GOT3 (cell line): ENCODE measurements around the gene ACTL10.

Source experiments
- DNase-seq: peaks from one replicate; lab custom pipeline; 2025; ENCODE audit warnings: mixed read lengths; lab: John Stamatoyannopoulos, UW

Gene ACTL10

GRCh38 chr20:33649201-33649681, 17.5 kb upstream of the ACTL10 start:
- DNase-seq: no peak

DNA sequence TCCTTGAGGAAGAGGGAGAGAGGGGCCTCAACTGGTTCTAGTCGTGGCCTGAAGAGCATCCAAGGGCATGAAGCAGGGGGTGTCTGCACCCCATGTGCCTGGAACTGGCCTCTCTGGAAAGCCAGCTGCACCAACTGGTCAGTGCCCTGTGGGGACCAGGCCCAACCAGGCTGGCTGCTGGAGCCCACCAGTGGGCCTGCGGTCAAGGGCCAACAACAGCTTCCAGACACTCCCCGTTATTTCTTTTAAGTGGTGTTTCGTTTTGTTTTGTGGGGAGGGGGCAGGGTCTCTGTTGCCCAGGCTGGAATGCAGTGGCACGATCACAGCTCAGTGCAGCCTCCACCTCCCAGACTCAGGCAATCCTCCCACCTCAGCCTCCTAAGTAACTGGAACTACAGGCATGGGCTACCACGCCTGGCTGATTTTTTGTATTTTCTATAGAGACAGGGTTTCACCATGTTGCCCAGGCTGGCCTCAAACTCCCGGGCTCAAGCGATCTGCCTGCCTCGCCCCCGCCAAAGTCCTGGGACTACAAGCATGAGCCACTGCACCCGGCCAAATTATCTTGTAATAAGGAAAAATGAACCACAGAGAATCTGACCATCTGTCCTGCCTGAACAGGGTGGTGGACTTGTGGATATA, 16.5 kb upstream of the ACTL10 start:
- no peak for DNase-seq

GRCh38 chr20:33650753-33651561, 15.8 kb upstream of the ACTL10 start:
- no peak for DNase-seq

DNA sequence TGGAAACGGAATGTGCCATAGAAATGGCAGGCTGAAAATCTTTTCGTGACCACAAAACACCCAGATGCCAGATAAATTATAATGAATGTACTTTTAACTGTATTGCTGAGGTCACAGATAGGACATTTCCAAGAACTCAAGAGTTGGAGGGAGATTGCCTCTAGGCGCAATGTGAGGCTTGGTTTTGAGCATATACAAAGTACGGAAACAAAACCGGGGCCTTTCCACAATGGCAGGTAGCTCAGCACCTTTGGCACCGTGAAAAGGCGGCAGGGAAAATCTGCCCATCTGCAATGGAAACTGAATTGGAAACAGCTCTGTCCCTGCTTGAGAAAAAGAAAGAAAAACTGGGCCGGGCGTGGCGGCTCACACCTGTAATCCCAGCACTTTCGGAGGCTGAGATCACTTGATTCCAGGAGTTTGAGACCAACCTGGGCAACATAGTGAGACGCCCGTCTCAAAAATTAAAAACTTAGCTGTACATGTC, 15.1 kb upstream of the ACTL10 start:
- DNase-seq: no peak

- DNase-seq: no peak
These were observed 13.4 kb upstream of the ACTL10 start for GRCh38 chr20:33653218-33653899.

DNA sequence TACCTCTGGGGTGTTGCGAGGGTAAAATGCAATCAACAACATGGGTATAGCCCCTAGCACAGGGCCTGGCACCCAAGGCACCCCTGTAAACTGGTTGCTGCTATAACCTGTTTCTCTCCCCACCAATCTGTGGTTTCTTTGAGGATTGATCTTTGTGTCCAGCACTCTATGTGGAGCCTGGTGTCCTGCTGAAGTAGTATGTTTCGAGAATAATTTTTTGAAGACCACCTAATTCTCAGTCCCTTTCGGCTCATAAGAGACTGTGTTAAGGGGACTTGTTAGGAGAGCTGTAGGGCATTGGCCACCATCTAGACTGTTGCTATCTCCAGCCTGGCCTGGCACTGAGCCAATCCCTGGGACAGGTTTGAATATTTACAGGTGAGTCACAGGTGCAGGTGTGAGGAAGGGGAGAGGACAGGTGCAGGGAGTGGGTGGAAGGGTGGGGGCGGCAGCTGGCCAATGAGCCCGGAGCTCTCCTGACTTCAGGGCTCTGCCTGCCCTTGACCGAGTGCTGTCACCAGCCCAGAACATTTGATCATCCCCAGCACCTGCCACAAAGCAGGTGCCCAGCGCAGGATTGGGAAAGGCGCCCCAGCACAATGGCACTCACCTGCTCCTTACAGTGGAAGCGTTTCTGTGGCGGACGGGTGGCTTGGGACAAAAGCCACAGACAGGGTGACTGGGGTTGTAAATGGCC, 12.7 kb upstream of the ACTL10 start:
- no peak for DNase-seq

- DNase-seq: no peak
These were observed 12.0 kb upstream of the ACTL10 start for GRCh38 chr20:33654680-33655161.

DNA sequence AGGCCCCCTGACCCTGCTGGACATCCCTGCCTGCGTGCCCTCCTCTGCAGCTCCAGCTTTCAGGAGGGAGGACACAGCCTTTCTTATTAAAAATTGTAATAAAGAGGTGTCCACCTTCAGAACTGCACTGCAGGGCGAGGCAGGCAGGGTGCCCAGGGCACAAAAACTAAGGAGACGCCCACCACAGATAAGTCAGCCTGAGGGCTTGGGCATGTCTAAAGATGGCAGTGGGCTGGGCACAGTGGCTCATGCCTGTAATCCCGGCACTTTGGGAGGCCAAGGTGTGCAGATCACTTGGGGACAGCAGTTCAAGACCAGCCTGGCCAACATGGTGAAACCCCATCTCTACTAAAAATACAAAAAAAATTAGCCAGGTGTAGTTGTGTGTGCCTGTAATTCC, 11.6 kb upstream of the ACTL10 start:
- DNase-seq: no peak

DNA sequence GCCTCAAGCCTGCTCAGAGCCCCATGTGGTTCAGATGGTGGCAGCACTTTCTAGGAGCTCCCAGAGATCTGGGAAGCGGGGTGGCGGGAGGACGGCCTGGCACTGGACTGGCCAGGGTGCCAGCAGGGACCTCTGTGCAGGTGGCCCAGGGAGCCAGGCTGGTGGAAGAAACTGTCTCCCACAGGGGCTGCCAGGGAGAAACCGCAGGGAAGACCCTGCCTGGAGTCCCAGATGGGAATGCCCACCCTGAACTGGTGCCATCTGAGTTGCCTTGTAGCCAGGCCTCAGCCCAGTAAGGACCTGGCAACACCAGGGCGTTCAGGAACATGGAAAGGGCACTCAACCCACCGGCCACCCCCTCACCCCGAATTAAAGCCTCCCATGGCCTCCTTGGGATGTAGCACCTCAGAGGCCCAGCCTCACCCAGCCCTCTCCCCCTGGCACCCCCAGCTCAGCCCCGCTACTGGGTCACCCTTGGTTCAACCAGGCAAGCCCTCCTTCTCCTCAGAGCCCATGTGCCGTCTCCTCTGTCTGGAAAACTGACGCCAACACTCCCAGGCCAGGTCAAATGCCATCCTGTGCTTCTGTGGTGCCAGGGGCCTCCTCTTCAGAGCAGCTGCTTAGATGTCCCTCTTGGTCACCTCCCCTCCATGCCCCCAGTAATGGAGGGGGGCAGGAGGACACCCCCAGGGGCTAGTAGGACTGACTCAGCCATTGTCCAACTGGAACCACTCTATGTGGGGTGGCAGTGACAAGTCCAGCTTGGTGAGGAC, 10.5 kb upstream of the ACTL10 start:
- no peak for DNase-seq

DNA sequence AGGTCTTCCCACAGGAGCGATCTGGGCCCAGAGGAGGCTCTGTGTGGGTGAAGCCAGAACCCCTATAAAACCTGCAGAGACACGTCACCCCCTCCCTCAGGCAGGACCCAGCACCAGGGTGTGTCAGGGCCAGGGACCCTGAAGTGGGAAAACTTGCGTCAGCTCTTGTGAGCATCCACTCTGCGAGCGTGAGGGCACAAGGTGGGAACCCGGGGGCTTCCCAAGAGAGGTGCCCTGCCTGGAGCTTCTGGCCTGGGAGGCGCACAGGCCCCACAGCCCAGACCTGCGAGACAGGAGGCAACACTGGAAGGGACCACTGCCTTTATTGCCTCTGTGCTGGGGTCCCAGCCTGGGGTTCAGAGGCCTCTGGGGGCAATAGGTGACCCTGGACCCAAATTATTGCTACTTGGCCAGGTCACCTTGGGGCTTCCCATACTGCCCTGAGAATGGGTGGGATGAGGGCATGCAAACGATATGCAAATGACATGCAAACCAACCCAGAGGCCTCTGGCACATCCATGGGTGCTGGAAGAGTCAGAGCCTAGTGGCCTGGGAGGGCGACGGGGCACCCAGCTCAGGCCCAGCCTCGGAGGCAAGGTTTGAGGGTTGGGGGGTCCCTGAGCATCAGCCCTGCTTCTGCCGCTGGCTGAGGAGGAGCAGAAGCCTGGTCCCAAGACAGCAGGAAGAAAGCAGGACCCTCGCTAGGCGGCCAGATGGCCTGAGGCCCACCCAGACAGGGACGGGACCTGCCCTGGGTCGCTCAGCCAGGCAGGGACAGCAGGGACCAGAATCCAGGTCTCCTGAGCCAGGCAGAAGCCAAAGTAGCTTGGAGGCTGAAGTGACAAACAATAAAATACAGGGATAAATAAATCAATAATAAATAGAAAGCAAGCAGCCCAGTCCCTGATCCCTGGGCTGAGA, 9.7 kb upstream of the ACTL10 start:
- no peak for DNase-seq

DNA sequence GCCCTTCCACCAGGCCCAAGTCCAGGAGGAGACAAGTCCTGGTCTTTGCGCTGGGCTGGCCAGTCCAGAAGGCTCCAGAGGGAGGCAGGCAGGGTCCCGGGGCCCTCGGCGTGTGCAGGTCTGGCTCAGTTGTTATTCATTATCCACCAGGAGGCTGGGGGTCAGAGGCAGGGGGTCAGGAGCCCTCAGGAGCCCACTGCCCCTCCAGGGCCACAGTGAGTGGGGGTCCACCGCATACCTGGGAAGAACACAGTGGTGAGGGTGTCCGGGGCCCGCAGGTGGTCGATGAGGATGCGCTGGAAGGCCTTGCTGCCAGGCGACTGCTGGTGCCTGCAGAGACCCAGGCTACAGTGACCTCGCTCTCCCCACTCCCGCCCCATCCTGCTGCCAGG, 9.0 kb upstream of the ACTL10 start:
- no peak for DNase-seq

DNA sequence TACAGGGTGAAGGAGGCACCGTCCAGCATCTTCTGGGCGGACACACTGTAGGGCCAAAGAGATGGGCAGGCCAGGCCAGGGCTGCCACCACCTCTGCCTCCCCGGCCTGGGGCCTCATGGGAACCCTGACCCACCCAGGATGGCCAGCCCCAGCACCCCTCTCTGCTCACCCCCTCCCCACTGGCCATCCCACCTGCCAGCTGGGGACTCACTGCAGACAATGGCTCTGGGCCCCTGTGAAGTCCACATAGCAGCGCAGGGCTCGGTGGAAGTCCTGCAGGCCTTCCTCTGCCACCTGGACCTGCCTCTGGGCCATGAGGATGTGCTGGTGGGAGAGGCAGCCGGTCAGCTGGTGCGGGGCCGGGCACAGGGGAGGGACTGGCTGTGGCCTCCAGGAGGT, 8.2 kb upstream of the ACTL10 start:
- DNase-seq: no peak

DNA sequence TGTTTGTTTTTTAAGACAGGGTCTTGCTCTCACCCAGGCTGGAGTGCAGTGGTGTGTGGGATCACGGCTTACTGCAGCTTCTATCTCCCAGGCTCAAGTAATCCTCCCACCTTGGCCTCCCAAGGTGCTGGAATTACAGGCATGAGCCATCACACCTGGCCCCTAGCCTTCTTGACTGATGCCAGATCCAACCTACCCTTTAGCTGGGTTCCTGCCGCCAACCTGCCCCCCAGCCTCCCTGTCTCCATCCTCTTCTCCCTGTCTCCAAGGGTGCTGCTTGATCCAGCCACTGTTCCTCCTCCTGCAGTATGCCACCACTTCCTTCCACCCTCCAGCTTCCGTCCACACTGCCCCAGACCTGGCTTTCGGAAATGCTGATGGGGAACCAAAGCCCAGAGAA, 7.8 kb upstream of the ACTL10 start:
- DNase-seq: no peak

DNA sequence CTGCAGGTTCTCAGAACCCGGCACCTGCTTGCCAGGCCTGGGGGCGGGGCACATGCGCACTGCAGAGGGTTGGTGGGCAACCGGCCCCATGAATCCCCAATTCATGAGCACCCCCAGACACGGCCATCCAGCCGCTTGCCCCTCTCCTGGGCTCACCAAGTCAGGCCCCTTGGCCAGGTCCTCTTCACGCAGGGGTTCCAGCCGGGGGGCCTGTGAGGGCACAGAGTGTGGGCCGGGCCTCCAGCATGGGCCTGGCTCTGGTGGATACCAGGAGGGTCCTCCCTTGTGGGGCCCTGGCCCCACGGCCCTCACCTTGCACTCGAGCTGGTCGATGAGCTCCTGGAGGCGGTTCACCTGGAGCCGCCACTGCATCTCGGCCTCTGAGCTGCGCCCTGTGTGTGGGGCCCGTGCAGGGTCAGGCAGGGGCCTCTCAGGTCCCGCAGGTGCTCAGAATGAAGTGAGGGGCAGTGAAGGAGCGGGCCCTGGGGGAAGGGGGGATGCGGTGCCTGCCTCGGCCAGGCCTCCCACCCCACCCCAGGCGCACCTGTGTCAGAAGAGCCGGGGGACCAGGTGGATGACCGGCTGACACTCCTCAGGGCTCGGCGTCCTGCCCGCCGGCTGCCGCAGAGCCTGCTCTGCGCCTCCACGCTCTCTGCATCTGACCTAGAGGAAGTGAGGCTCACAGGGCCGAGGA, 7.3 kb upstream of the ACTL10 start:
- DNase-seq: no peak

DNA sequence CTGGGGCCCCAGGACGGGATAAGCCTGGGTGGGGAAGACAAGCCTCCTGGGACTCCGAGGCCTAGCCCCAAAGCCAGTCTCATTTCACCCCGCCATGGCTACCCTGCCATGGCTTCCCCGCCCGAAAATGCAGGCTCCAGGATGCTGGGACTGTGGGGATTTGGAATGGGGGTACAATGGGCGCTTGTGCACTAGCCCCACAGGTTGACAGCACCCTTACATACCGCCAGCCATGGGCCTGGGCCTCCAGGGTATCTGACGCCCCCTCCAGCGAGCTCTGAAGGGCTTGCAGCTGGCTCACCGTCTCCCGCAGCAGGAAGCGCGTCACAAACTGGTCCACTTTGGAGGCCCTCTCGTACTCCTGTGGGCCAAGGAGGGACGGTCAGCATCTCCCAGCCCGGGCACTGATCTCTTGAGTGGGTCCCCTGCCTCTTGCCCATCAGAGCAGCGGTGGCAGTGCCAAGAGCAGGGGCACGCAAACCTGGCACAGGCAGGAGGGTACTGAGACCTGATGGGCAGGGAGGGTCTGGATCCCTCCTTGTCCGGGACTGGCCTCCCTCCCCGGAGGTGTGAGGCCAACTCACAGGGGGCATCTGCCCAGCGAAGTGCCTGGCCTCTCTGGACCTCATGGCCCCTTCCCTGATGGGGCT, 6.6 kb upstream of the ACTL10 start:
- DNase-seq: no peak

- no peak for DNase-seq
These were observed 6.1 kb upstream of the ACTL10 start for GRCh38 chr20:33660685-33661058.

DNA sequence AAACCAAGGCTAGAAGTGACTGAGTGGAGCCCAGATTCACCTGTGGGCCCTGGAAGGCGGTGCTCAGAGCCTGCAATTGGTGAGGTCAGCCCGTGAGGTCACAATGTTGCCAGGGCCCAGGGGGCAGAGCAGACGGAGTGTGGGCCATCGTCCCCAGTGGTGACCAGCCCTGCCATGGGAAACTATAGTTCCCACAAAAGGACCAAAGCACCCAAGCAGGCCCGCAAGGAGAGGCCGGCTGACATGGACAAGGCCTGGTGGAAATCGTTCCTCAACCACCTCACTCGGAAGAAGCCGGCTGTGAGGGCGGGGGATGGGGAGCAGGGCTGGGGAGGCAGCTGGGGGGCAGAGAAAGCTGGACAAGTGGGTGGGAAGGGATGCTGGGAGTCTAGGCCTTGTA, 4.6 kb upstream of the ACTL10 start, which contains the start of gene C20orf144:
Gene C20orf144, plus strand, starts transcription at position 156 of the 400 bp plus-strand sequence. Its CDS starts 19 bp downstream, at position 175.
- DNase-seq: no peak

DNA sequence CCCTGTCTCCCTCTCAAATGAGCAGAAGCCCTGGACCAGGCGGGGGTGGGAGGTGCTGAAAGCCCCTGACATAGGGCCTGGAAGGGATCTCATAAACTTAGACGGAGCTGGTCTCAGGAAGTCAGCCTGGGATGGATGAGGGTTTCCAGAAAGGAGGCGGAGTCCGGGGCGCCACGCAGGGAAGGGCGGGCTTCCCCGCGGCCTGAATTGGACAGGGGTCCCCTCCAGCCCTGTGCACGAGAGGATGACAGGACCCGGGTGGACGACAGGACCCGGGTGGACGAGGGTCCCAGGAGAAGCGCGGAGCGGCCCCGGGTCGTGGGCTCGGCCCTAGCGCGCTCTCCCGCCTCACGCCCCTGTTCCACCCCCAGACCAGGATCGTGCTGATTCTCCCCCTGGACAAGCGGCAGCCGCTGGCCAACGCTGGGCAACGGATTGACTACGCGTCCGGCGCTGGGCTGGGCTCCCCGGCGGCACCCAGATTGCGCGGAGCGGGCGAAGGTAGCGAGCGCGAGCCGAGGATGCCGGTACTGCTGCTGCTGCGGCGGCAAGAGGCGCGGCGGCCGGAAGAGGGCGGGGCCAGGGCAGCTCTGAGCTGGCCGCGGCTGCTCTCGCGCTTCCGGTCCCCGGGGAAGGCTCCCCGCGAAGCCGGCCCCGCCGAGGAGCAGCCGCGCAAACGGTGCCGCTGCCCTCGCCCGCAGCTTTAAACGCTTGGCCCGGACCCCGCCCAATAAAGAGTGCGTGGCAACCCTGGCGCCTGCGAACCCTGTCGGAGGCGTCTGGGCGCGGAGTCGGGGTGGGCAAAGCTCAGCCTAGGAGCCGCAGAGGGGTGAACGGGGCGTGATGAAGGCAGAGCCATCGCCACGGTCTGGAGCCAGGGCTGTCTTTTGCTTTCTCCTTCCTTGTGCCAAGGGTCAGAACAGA, 3.3 kb upstream of the ACTL10 start:
- peak; percentile 75 for DNase-seq
